DND-41 (cell line): ENCODE results near the gene NAP1L4.

ENCODE experiments used
- ATAC-seq: fragments of 200-7000 bp; cut with Tn5 transposase; 3 replicates; pipeline ENCODE4 v1.9.1; 2021; ENCODE audit warnings: low read depth; ENCODE audit not compliant: insufficient read depth
- DNase-seq: peaks from one replicate; pipeline ENCODE4 v3.0.0-alpha.2; 2020
- H2AFZ ChIP-seq: 2 replicates; pipeline ENCODE4 v1.6.0; 2012; ENCODE audit warnings: low read depth, low read length
- H3K27ac ChIP-seq: 2 replicates; pipeline ENCODE4 v1.5.1; 2012; ENCODE audit warnings: low read length, inconsistent platforms
- H3K27me3 ChIP-seq: fragments of 200-600 bp; sonication (generic); 2 replicates; pipeline ENCODE4 v1.6.0; 2012; ENCODE audit warnings: low read length, mild to moderate bottlenecking, inconsistent platforms; ENCODE audit not compliant: insufficient read depth, poor library complexity
- H3K36me3 ChIP-seq: 2 replicates; pipeline ENCODE4 v1.5.1; 2012; ENCODE audit warnings: low read length, inconsistent platforms; ENCODE audit not compliant: insufficient read depth
- H3K4me1 ChIP-seq: 2 replicates; pipeline ENCODE4 v1.5.1; 2012; ENCODE audit warnings: mild to moderate bottlenecking, low read length; ENCODE audit not compliant: insufficient read depth
- H3K4me2 ChIP-seq: 2 replicates; pipeline ENCODE4 v1.6.0; 2012; ENCODE audit warnings: mild to moderate bottlenecking, moderate library complexity, low read length, inconsistent platforms; ENCODE audit not compliant: insufficient read depth
- H3K4me3 ChIP-seq, 2 experiments: fragments of 200-600 bp in 1 of 2; shearing (Covaris generic) in 1 of 2; 2 replicates each; pipeline ENCODE4 v1.5.1; 2012 to 2016; ENCODE audit warnings: inconsistent platforms in 2 of 2, low read length in 2 of 2, mild to moderate bottlenecking in 2 of 2, low read depth in 1 of 2, moderate library complexity in 1 of 2
- H3K79me2 ChIP-seq: 2 replicates; pipeline ENCODE4 v1.6.0; 2012; ENCODE audit warnings: low read length, inconsistent platforms; ENCODE audit not compliant: insufficient read depth
- H3K9ac ChIP-seq: 2 replicates; pipeline ENCODE4 v1.6.0; 2012; ENCODE audit warnings: low read depth, mild to moderate bottlenecking, inconsistent platforms, low read length, moderate library complexity
- H3K9me3 ChIP-seq: 2 replicates; pipeline ENCODE4 v1.5.1; 2012; ENCODE audit warnings: low read length, moderate library complexity, mild to moderate bottlenecking, inconsistent platforms; ENCODE audit not compliant: insufficient read depth, severe bottlenecking
- H4K20me1 ChIP-seq: 2 replicates; pipeline ENCODE4 v1.6.0; 2012; ENCODE audit warnings: low read length; ENCODE audit not compliant: insufficient read depth
- CTCF ChIP-seq: IDR thresholded peaks from 2 replicates; pipeline ENCODE4 v1.5.1; 2012; ENCODE audit warnings: borderline replicate concordance, low read length, moderate library complexity, mild to moderate bottlenecking; ENCODE audit not compliant: poor library complexity, severe bottlenecking; ENCODE audit errors: extremely low read depth
- EZH2 ChIP-seq: IDR thresholded peaks from 3 replicates; pipeline ENCODE4 v1.6.1; 2012; ENCODE audit warnings: borderline replicate concordance, low read depth, mild to moderate bottlenecking, moderate library complexity, low read length, inconsistent platforms; ENCODE audit not compliant: severe bottlenecking

Gene NAP1L4

GRCh38 chr11:3030289-3031070 lies 38.4 kb upstream of the NAP1L4 start:
- H3K4me1 ChIP-seq: no peaks in the 10 kb centered on the region
- no peak overlapping the region for H3K4me3 ChIP-seq
- H3K36me3 ChIP-seq: peaks cover 76% of the 10 kb centered on the region
- no peaks in the 10 kb centered on the region for H3K79me2 ChIP-seq
- H2AFZ ChIP-seq: no peak overlapping the region
- H3K27ac ChIP-seq: no peak overlapping the region
- H4K20me1 ChIP-seq: peaks cover 9% of the 10 kb centered on the region
- ATAC-seq (no peak), DNase-seq (no peak)
- no peaks in the 10 kb centered on the region for H3K27me3 ChIP-seq
- TF ChIP-seq EZH2: no peak
- no peak for TF ChIP-seq CTCF
- H3K4me2 ChIP-seq: no peak overlapping the region
- H3K9me3 ChIP-seq: no peaks in the 10 kb centered on the region
- no peak overlapping the region for H3K9ac ChIP-seq

GRCh38 chr11:3028813-3029212 lies 36.7 kb upstream of the NAP1L4 start:
- no peaks in the 10 kb centered on the region for H3K27me3 ChIP-seq
- no peak overlapping the region for H3K9ac ChIP-seq
- no peak overlapping the region for H3K27ac ChIP-seq
- ATAC-seq: no peak
- no peak for DNase-seq
- H3K36me3 ChIP-seq: peaks cover 77% of the 10 kb centered on the region
- H3K79me2 ChIP-seq: no peaks in the 10 kb centered on the region
- no peak overlapping the region for H2AFZ ChIP-seq
- H3K4me2 ChIP-seq: no peak overlapping the region
- H3K4me3 ChIP-seq: no peak overlapping the region
- TF ChIP-seq CTCF: no peak
- peaks cover 9% of the 10 kb centered on the region for H4K20me1 ChIP-seq
- no peaks in the 10 kb centered on the region for H3K4me1 ChIP-seq
- no peaks in the 10 kb centered on the region for H3K9me3 ChIP-seq

- ATAC-seq (no peak), DNase-seq (no peak)
- Histone ChIP-seq H3K4me1 (no peaks in the 10 kb centered on the region), H3K27ac (no peak overlapping the region), H3K36me3 (peaks cover 76% of the 10 kb centered on the region), H3K9ac (no peak overlapping the region), H4K20me1 (peaks cover 9% of the 10 kb centered on the region), H3K4me3 (no peak overlapping the region), H2AFZ (no peak overlapping the region), H3K4me2 (no peak overlapping the region), H3K79me2 (no peaks in the 10 kb centered on the region), H3K27me3 (no peaks in the 10 kb centered on the region), H3K9me3 (no peaks in the 10 kb centered on the region)
- TF ChIP-seq CTCF (no peak), EZH2 (no peak)
These were observed 34.7 kb upstream of the NAP1L4 start for GRCh38 chr11:3026803-3027202.

- Histone ChIP-seq H3K4me2 (no peak overlapping the region), H4K20me1 (peaks cover 4% of the 10 kb centered on the region; the same call in 1 of the 2 replicates), H2AFZ (no peak overlapping the region), H3K9me3 (no peaks in the 10 kb centered on the region), H3K9ac (no peak overlapping the region), H3K27me3 (no peaks in the 10 kb centered on the region), H3K27ac (no peak overlapping the region), H3K4me3 (no peak overlapping the region), H3K36me3 (peaks cover 76% of the 10 kb centered on the region), H3K4me1 (no peaks in the 10 kb centered on the region), H3K79me2 (no peaks in the 10 kb centered on the region)
- TF ChIP-seq CTCF (no peak), EZH2 (no peak)
- ATAC-seq (no peak), DNase-seq (no peak)
These were observed 30.9 kb upstream of the NAP1L4 start for GRCh38 chr11:3022982-3023381.
